Measurements from ENCODE around the gene CD4. TPM values are rescaled to one million over a fixed set of nuclear protein-coding genes. Genes with fewer than 3 reads are reported as not detected.

Gene CD4
- total and polyA plus RNA-seq, 10 of the 15 experiments (the other 5 are each of a cell fraction or from before 2014, with no cell fraction given) = 0.24 to 1.6 (median 0.69) TPM

- Histone ChIP-seq H3K27ac (ENCODE audit: control insufficient read depth, insufficient read depth) (no peak overlapping the region), H3K4me2 (ENCODE audit: control insufficient read depth, insufficient read depth) (no peak overlapping the region), H3K4me3 (no peak overlapping the region), H3K79me2 (ENCODE audit: control insufficient read depth, insufficient read depth, low read length) (no peaks in the 10 kb centered on the region), H3K4me1 (ENCODE audit: control insufficient read depth, insufficient read depth, low read length) (peaks cover 10% of the 10 kb centered on the region), H3K9me3 (replicated peaks; ENCODE audit: control insufficient read depth, insufficient read depth, low read length) (no peaks in the 10 kb centered on the region), H4K20me1 (ENCODE audit: control insufficient read depth, insufficient read depth) (no peaks in the 10 kb centered on the region), H3K27me3 (replicated peaks in 1 of 2; ENCODE audit: control insufficient read depth in 2 of 2, insufficient read depth in 2 of 2, low read length in 1 of 2) (no peaks in the 10 kb centered on the region), H3K9ac (ENCODE audit: control insufficient read depth, insufficient read depth, low read length) (no peak overlapping the region), H3K36me3 (ENCODE audit: control insufficient read depth in 2 of 2, insufficient read depth in 2 of 2, low read length in 1 of 2) (no peaks in the 10 kb centered on the region; a peak in 2 of 4 replicates), H2AFZ (ENCODE audit: control insufficient read depth, low read depth, low read length) (no peak overlapping the region)
- WGBS (ENCODE audit: insufficient coverage, insufficient replicate concordance, low lambda C conversion rate, missing lambda C conversion rate) = 70% methylated on average over 4 of the region's 4 CpGs
- intact Hi-C loops (cut with micrococcal nuclease; ENCODE audit: unreplicated experiment) (no loop called here), in situ Hi-C loops (cut with MboI) (no loop called here)
- POLR2A ChIA-PET = interaction anchor here (0.9 to 1.4 kb wide), 4 partner anchors 9 to 12 kb away, joined by 3 to 7 read pairs (median 4); partner anchors contain the start of genes CDCA3 and USP5
- no peak for TF ChIP-seq ZNF217 (IDR thresholded peaks at IDR 0.05)
- no peak for TF ChIP-seq SRF (IDR thresholded peaks at IDR 0.05; ENCODE audit: low read depth in 2 of 2, low read length in 2 of 2)
- no TSS peak for BruUV-seq (replicated peaks)
- FAIRE-seq (no peak), DNase-seq (ENCODE audit: low read depth, low spot score) (no peak), ATAC-seq (no peak)
- CTCF ChIA-PET = interaction anchor here (1.0 to 1.9 kb wide), 4 partner anchors 11 to 35 kb away, joined by 3 to 5 read pairs (median 4); no protein-coding TSS in a partner anchor
- RAD21 ChIA-PET (ENCODE audit: unreplicated experiment) = interaction anchor here (1.5 kb wide), 1 partner anchor 9 kb away, joined by 3 read pairs; the partner anchor contains the start of genes CDCA3 and USP5
- SMC1A ChIA-PET (ENCODE audit: uncharacterized antibody, unreplicated experiment) = interaction anchor here (5.1 kb wide), 1 partner anchor 9 kb away, joined by 22 read pairs; the partner anchor contains the start of genes CDCA3 and USP5
Measured at GRCh38 chr12:6842075-6842474, 52.7 kb downstream of the CD4 start.

GRCh38 chr12:6843118-6843902 is 54.0 kb downstream of the CD4 start:
- no peaks in the 10 kb centered on the region for H4K20me1 ChIP-seq (ENCODE audit: control insufficient read depth, insufficient read depth)
- no peaks in the 10 kb centered on the region for H3K9me3 ChIP-seq (replicated peaks; ENCODE audit: control insufficient read depth, insufficient read depth, low read length)
- H3K4me3 ChIP-seq = no peak overlapping the region
- 48% methylated on average over 16 of the region's 16 CpGs for WGBS (ENCODE audit: insufficient coverage, insufficient replicate concordance, low lambda C conversion rate, missing lambda C conversion rate)
- in situ Hi-C loops (cut with MboI) (no loop called here), intact Hi-C loops (cut with micrococcal nuclease; ENCODE audit: unreplicated experiment) (no loop called here)
- H3K36me3 ChIP-seq (ENCODE audit: control insufficient read depth in 2 of 2, insufficient read depth in 2 of 2, low read length in 1 of 2) = peaks cover 0 to 6% of the 10 kb centered on the region in 2 experiments; a peak in 3 of 4 replicates
- H3K9ac ChIP-seq (ENCODE audit: control insufficient read depth, insufficient read depth, low read length) = no peak overlapping the region
- ChIA-PET CTCF (interaction anchor here (1.3 to 3.0 kb wide), 3 partner anchors 8 to 30 kb away, joined by 3 to 16 read pairs (median 5); partner anchors contain the start of gene SPSB2), RAD21 (ENCODE audit: unreplicated experiment) (interaction anchor here (1.5 kb wide), 1 partner anchor 8 kb away, joined by 3 read pairs; the partner anchor contains the start of genes CDCA3 and USP5), POLR2A (interaction anchor here (1.0 to 1.2 kb wide), 2 partner anchors 9 to 44 kb away, joined by 3 read pairs; partner anchors contain the start of gene USP5), SMC1A (ENCODE audit: uncharacterized antibody, unreplicated experiment) (interaction anchor here (1.3 to 5.1 kb wide), 2 partner anchors 7 to 10 kb away, joined by 3 to 22 read pairs; partner anchors contain the start of genes CDCA3 and USP5)
- H2AFZ ChIP-seq (ENCODE audit: control insufficient read depth, low read depth, low read length) = no peak overlapping the region
- no peak overlapping the region for H3K27ac ChIP-seq (ENCODE audit: control insufficient read depth, insufficient read depth)
- TF ChIP-seq NRF1 (conservative IDR thresholded peaks at IDR 0.05; ENCODE audit: low read depth, low read length) (no peak), NFYB (IDR thresholded peaks at IDR 0.05; ENCODE audit: insufficient read depth, low read depth, low read length) (no peak), POLR2A (IDR thresholded peaks at IDR 0.05; ENCODE audit: low read depth, low read length) (0 out of 2 replicates have a peak, but pooled peaks have one; percentile 10)
- peaks cover 10% of the 10 kb centered on the region for H3K4me1 ChIP-seq (ENCODE audit: control insufficient read depth, insufficient read depth, low read length)
- ATAC-seq (peak; percentile 22; the same call in 1 of the 3 replicates), DNase-seq (ENCODE audit: low read depth, low spot score) (no peak), FAIRE-seq (no peak)
- no peaks in the 10 kb centered on the region for H3K27me3 ChIP-seq (replicated peaks in 1 of 2; ENCODE audit: control insufficient read depth in 2 of 2, insufficient read depth in 2 of 2, low read length in 1 of 2)
- no peaks in the 10 kb centered on the region for H3K79me2 ChIP-seq (ENCODE audit: control insufficient read depth, insufficient read depth, low read length)
- H3K4me2 ChIP-seq (ENCODE audit: control insufficient read depth, insufficient read depth) = no peak overlapping the region
- no TSS peak for BruUV-seq (replicated peaks)

Data from GM12878 (cell line).